ENCODE data around the gene NOG. TPM values are rescaled to one million over a fixed set of nuclear protein-coding genes. Genes with fewer than 3 reads are reported as not detected.

The NOG gene
- total RNA-seq, 1 experiment from 2014 or later: 0.32 TPM

DNA sequence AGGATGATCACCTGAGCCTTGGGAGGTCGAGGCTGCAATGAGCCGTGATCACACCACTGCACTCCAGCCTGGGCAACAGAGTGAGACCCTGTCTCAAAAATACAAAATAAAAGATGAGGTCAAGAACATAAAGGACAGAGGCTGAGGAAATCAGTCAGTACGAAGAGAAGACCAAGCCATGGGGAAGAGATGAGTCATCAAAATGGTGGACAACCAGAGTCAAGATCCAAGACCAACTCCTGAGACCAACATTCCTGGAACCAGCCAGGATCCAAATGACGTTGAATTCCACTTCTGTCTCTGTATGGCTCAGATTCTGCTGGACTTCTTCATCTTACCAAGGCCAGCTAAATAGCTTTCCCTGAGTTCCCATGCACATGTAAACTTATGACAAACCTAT is 44.8 kb upstream of the NOG start:
- H3K36me3 Mint-ChIP-seq (ENCODE audit: insufficient read depth, unreplicated experiment): no peaks in the 10 kb centered on the region
- no peaks in the 10 kb centered on the region for H3K4me1 Mint-ChIP-seq (ENCODE audit: low read depth, unreplicated experiment)
- intact Hi-C loops (cut with micrococcal nuclease; ENCODE audit: unreplicated experiment): no loop called here
- peaks cover 9% of the 10 kb centered on the region for H3K9me3 Mint-ChIP-seq (ENCODE audit: unreplicated experiment)
- no peaks in the 10 kb centered on the region for H3K4me1 ChIP-seq
- no TSS peak for BruUV-seq (replicated peaks)
- no peaks in the 10 kb centered on the region for H3K36me3 ChIP-seq (ENCODE audit: control insufficient read depth, insufficient read depth, low read length)
- H3K27ac Mint-ChIP-seq (ENCODE audit: unreplicated experiment): no peak overlapping the region
- H3K27me3 Mint-ChIP-seq (ENCODE audit: insufficient read depth, unreplicated experiment): peaks cover 2% of the 10 kb centered on the region
- ChIA-PET CTCF (no interaction called here), POLR2A (no interaction called here)
- no peaks in the 10 kb centered on the region; the same call in 1 of the 2 replicates for H3K27me3 ChIP-seq (replicated peaks; ENCODE audit: control insufficient read depth, insufficient read depth, low read length)
- DNase-seq: no peak
- no peak overlapping the region for H3K4me3 ChIP-seq (ENCODE audit: low read depth, low read length)
- TF ChIP-seq, protein P1, sequence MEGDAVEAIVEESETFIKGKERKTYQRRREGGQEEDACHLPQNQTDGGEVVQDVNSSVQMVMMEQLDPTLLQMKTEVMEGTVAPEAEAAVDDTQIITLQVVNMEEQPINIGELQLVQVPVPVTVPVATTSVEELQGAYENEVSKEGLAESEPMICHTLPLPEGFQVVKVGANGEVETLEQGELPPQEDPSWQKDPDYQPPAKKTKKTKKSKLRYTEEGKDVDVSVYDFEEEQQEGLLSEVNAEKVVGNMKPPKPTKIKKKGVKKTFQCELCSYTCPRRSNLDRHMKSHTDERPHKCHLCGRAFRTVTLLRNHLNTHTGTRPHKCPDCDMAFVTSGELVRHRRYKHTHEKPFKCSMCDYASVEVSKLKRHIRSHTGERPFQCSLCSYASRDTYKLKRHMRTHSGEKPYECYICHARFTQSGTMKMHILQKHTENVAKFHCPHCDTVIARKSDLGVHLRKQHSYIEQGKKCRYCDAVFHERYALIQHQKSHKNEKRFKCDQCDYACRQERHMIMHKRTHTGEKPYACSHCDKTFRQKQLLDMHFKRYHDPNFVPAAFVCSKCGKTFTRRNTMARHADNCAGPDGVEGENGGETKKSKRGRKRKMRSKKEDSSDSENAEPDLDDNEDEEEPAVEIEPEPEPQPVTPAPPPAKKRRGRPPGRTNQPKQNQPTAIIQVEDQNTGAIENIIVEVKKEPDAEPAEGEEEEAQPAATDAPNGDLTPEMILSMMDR (IDR thresholded peaks at IDR 0.05; ENCODE audit: insufficient read depth in 1 of 2, low read depth in 1 of 2, low read length in 1 of 2, severe bottlenecking in 1 of 2, unreplicated experiment in 1 of 2): no peak
- H3K4me3 Mint-ChIP-seq (ENCODE audit: unreplicated experiment): no peak overlapping the region
- H3K9me3 ChIP-seq: no peaks in the 10 kb centered on the region

DNA sequence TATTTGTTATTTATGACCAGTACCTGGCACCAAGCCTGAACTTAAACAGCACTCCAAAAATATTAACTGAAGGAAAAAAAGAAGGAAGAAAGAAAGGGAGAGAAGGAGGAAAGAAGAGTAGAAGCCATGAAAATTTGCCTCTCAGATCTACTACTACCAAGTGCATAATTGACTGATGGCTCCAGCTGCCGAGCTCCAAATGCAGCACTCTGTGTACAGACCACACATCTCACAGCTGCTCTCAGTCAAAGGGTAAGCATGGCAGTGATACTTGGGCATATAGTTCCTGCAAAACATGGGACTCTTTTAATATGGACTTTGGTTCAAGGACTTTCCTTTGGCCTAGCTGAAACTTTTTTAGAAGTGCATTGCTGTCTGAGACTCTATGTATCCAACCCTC is 44.0 kb upstream of the NOG start:
- no peaks in the 10 kb centered on the region for H3K4me1 Mint-ChIP-seq (ENCODE audit: low read depth, unreplicated experiment)
- DNase-seq: no peak
- no peaks in the 10 kb centered on the region for H3K9me3 ChIP-seq
- no peaks in the 10 kb centered on the region for H3K4me1 ChIP-seq
- no peak overlapping the region for H3K27ac Mint-ChIP-seq (ENCODE audit: unreplicated experiment)
- POLR2A ChIA-PET: no interaction called here
- intact Hi-C loops (cut with micrococcal nuclease; ENCODE audit: unreplicated experiment): no loop called here
- no peak overlapping the region for H3K4me3 ChIP-seq (ENCODE audit: low read depth, low read length)
- TF ChIP-seq, protein P1 (IDR thresholded peaks at IDR 0.05; ENCODE audit: insufficient read depth in 1 of 2, low read depth in 1 of 2, low read length in 1 of 2, severe bottlenecking in 1 of 2, unreplicated experiment in 1 of 2): no peak
- no TSS peak for BruUV-seq (replicated peaks)
- H3K27me3 Mint-ChIP-seq (ENCODE audit: insufficient read depth, unreplicated experiment): peaks cover 5% of the 10 kb centered on the region
- no peak overlapping the region for H3K4me3 Mint-ChIP-seq (ENCODE audit: unreplicated experiment)
- H3K27me3 ChIP-seq (replicated peaks; ENCODE audit: control insufficient read depth, insufficient read depth, low read length): no peaks in the 10 kb centered on the region; the same call in 1 of the 2 replicates
- no peaks in the 10 kb centered on the region for H3K36me3 Mint-ChIP-seq (ENCODE audit: insufficient read depth, unreplicated experiment)
- peaks cover 9% of the 10 kb centered on the region for H3K9me3 Mint-ChIP-seq (ENCODE audit: unreplicated experiment)
- CTCF ChIA-PET: no interaction called here
- H3K36me3 ChIP-seq (ENCODE audit: control insufficient read depth, insufficient read depth, low read length): no peaks in the 10 kb centered on the region

DNA sequence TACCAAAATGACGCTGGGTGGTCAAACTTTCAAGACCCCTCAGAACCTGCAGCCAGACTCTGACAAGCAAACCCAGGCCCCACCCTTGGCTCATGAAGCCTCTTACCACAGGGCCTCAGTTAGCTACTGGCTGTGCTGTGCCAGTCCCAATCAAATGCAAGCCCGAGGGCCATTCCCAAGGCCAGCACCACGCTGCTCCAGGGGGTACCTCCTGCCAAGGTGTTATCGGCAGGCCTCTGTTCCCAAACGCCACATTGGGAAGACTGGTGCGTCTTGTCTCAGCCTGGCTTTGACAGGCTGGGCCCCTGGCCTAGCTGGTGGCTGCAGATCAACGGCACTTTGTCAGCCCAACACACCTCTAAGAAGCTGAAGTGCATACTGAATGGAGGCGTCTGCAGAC is 35.8 kb upstream of the NOG start:
- H3K36me3 Mint-ChIP-seq (ENCODE audit: insufficient read depth, unreplicated experiment): no peaks in the 10 kb centered on the region
- DNase-seq: no peak
- Histone ChIP-seq H3K4me3 (ENCODE audit: low read depth, low read length) (no peak overlapping the region), H3K27me3 (replicated peaks; ENCODE audit: control insufficient read depth, insufficient read depth, low read length) (no peaks in the 10 kb centered on the region), H3K4me1 (no peaks in the 10 kb centered on the region), H3K36me3 (ENCODE audit: control insufficient read depth, insufficient read depth, low read length) (no peaks in the 10 kb centered on the region), H3K9me3 (peaks cover 9% of the 10 kb centered on the region; the same call in 1 of the 2 replicates)
- peaks cover 10% of the 10 kb centered on the region for H3K9me3 Mint-ChIP-seq (ENCODE audit: unreplicated experiment)
- no peak overlapping the region for H3K27ac Mint-ChIP-seq (ENCODE audit: unreplicated experiment)
- ChIA-PET POLR2A (no interaction called here), CTCF (interaction anchor here (1.0 kb wide), 1 partner anchor 158 kb away, joined by 4 read pairs; no protein-coding TSS in a partner anchor)
- no peaks in the 10 kb centered on the region for H3K4me1 Mint-ChIP-seq (ENCODE audit: low read depth, unreplicated experiment)
- TF ChIP-seq, protein P1 (IDR thresholded peaks at IDR 0.05; ENCODE audit: insufficient read depth in 1 of 2, low read depth in 1 of 2, low read length in 1 of 2, severe bottlenecking in 1 of 2, unreplicated experiment in 1 of 2): no peak
- intact Hi-C loops (cut with micrococcal nuclease; ENCODE audit: unreplicated experiment): no loop called here
- peaks cover 12% of the 10 kb centered on the region for H3K27me3 Mint-ChIP-seq (ENCODE audit: insufficient read depth, unreplicated experiment)
- H3K4me3 Mint-ChIP-seq (ENCODE audit: unreplicated experiment): no peak overlapping the region
- BruUV-seq (replicated peaks): no TSS peak
